Sigmoid colon (tissue), 4 donors: ENCODE results near the gene HIPK4.

ENCODE experiments used
- EP300 ChIP-seq, 4 donors: sonication (generic); formaldehyde crosslinking; IDR thresholded peaks; one replicate each; pipeline ENCODE4 v1.6.1; 2017; ENCODE audit warnings: antibody characterized with exemption in 4 of 4
- POLR2A ChIP-seq, 2 donors: fragments of 450-650 bp; IDR thresholded peaks; one replicate each; pipeline ENCODE4 v1.6.1; 2016; ENCODE audit warnings: antibody characterized with exemption in 2 of 2, mild to moderate bottlenecking in 2 of 2, moderate library complexity in 2 of 2
- TF ChIP-seq, protein P1 (sequence below), 4 experiments: fragments of 450-650 bp in 3 of 4; fragments of 200-600 bp in 1 of 4; IDR thresholded peaks; one replicate each; pipeline ENCODE4 v1.5.1; 2016 to 2019; ENCODE audit warnings: antibody characterized with exemption in 4 of 4, mild to moderate bottlenecking in 3 of 4, moderate library complexity in 2 of 4

DNA sequence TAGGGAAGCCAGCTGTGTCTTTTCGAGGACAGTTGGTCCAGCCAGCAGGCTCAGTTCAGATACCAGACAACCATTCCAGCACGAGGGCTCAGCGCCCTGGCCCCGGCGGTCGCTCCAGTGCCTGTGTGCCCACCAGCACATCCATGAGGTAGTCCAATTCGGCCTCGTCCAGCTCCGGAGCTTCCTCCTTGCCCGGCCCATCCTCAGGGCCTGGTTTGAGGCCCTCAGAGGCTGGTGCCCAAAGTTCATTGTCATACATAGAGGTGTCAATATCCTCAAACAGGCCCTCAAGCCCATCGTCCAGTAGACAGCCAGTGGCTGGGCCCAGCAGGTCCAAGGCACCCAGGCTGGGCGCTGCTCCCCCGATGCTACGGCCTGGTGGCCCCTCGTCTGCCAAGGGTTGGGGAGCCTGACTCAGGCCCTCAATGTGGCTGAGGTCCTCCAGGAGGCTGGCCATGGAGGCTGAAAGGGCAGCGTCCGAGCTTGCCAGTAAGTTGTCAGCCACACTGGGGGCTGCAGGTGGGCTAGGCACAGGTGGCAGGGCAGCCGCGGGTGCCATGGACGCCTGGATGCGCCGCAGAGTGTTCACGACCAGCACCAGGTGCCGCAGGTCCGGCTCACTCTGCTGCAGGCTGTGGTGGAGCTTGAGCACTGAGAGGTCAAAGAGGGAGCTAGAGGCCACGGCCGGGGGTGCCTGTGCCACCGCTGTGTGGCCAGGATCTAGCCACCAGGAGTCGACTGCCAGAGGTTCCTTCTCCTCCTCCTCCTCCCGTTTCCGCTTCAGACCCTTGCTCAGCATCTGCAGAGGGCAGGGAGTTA lies 33.0 kb upstream of the HIPK4 start:
- TF ChIP-seq, protein P1, sequence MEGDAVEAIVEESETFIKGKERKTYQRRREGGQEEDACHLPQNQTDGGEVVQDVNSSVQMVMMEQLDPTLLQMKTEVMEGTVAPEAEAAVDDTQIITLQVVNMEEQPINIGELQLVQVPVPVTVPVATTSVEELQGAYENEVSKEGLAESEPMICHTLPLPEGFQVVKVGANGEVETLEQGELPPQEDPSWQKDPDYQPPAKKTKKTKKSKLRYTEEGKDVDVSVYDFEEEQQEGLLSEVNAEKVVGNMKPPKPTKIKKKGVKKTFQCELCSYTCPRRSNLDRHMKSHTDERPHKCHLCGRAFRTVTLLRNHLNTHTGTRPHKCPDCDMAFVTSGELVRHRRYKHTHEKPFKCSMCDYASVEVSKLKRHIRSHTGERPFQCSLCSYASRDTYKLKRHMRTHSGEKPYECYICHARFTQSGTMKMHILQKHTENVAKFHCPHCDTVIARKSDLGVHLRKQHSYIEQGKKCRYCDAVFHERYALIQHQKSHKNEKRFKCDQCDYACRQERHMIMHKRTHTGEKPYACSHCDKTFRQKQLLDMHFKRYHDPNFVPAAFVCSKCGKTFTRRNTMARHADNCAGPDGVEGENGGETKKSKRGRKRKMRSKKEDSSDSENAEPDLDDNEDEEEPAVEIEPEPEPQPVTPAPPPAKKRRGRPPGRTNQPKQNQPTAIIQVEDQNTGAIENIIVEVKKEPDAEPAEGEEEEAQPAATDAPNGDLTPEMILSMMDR (IDR thresholded peaks at IDR 0.05), result no peak
- TF ChIP-seq EP300 (IDR thresholded peaks at IDR 0.05) (no peak), POLR2A (IDR thresholded peaks at IDR 0.05) (no peak)
